Stimulated activated CD4-positive, alpha-beta T cell treated with anti-CD3 and anti-CD28 coated beads, Interleukin-4, amount 100 ng/mL, for 1 hour (primary cell): ENCODE data around the gene ALS2CL.
"Not testable (repeated sequence)": the region's sequence is repeated elsewhere in the genome, so short reads cannot be mapped to it uniquely, and the experiment has no call there.

Experiments used
- DNase-seq: peaks from one replicate; pipeline ENCODE4 v3.0.0-alpha.2; 2020

Gene ALS2CL, protein sequence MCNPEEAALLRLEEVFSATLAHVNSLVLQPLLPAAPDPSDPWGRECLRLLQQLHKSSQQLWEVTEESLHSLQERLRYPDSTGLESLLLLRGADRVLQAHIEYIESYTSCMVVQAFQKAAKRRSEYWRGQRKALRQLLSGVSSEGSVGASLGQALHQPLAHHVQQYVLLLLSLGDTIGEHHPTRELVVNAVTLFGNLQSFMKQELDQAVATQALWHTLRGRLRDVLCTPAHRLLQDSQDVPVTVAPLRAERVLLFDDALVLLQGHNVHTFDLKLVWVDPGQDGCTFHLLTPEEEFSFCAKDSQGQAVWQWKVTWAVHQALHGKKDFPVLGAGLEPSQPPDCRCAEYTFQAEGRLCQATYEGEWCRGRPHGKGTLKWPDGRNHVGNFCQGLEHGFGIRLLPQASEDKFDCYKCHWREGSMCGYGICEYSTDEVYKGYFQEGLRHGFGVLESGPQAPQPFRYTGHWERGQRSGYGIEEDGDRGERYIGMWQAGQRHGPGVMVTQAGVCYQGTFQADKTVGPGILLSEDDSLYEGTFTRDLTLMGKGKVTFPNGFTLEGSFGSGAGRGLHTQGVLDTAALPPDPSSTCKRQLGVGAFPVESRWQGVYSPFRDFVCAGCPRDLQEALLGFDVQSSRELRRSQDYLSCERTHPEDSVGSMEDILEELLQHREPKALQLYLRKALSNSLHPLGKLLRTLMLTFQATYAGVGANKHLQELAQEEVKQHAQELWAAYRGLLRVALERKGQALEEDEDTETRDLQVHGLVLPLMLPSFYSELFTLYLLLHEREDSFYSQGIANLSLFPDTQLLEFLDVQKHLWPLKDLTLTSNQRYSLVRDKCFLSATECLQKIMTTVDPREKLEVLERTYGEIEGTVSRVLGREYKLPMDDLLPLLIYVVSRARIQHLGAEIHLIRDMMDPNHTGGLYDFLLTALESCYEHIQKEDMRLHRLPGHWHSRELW

DNA sequence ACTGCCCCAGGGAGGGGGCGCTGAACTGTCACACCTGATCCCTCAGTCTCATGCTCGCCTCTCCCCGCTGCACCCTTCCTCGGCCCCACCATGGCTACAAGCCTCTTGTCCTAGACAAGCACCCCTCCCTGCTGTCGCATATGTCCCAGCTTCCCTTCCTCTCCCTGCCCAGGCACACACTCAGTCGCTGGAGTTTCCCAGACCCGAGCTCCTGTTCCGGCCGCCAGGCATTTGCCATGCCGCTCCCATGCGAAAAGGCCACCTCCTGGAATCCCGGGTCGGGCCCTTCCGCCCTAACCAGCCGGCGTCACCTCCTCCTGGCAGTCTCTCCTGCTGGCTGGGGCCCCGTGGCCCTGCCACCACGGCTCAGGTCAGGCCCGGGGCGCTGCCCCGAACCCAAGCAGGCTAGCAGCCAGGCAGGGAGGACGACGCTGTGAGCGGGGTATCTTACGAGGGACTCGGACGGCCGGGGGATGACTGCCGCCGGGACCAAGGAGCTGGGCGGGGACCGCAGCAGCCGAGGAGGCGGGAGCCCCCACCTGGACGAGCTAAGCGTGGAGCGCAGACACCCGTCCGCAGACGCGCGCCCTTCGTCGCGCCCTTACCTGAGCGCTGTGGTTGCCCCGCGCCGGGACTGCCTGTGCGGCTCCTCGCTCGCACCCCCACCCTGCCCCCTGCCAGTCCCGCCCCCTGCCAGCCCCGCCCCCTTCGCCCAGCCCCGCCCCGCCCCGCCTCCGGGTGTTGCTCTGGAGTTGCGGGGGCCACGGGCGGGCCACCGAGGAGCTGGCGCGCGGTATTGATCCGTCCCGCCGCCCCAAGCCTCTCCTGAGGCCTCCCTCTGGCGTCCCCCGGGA lies at the start of gene ALS2CL:
Gene ALS2CL, minus strand, starts transcription at position 642 of the 854 bp plus-strand sequence. CDS start 4,239 bp downstream, outside the sequence.
- DNase-seq, result peak; percentile 69

DNA sequence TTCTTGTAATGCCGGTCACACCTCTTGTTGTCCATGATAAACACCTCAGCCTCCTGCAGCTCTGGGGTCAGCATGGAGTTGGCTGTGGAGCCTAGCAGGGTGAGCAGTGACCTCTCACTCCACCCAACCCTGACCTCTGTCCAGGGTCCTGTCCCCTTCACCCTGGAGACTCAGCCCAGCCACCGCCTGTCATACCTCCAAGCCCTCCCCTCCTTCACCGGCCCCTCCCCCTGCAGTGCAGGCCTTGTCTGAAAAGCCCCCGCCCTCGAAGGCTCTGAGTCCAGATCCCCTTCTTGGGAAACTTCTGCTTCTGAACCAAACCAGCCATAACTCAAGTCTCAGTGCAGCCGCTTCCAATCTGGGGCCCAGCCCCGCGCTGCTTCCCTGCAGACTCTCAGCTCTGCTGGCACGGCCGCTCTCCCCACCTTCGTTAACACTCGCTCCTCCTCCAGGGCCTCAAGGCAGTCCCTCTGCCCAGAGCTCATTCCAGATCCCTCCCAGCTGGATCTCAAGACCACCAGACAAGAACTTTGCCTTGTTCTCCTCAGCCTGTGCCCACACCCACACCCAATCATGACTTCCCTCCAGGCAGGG lies 49.6 kb upstream of the ALS2CL start:
- no peak for DNase-seq

DNA sequence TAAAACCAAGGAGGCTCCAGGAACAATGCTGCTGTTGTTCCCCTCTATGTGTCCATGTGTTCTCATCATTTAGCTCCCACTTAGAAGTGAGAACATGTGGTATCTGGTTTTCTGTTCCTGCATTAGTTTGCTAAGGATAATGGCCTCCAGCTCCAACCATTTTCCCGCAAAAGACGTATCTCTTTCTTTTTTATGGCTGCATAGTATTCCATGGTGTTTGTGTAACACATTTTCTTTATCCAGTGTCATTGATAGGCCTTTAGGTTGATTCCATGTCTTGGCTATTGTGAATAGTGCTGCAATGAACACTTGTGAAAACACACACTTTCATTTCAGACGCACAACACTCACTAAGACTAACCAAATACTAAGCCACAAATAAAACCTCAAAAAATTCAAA lies 46.1 kb upstream of the ALS2CL start:
- DNase-seq, result not testable (repeated sequence)

DNA sequence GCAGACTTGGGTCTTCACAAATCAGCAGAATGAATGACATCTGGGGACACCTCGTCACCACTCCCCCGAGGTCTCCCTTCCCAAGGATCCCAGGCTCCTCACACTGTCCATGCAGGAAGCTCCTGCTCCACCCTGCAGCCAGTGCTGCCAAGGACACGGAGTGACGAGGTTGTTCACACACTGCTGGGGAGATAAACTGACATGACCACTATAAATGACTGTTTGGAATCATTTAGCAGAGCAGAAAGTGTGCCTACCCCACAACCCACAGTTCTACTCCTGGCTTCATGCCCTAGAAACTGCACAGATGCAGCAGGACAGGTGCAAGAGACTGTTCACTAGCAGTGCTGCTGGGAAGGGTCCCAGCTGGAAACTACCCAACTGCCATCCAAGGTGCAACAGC lies 43.9 kb upstream of the ALS2CL start:
- no peak for DNase-seq

DNA sequence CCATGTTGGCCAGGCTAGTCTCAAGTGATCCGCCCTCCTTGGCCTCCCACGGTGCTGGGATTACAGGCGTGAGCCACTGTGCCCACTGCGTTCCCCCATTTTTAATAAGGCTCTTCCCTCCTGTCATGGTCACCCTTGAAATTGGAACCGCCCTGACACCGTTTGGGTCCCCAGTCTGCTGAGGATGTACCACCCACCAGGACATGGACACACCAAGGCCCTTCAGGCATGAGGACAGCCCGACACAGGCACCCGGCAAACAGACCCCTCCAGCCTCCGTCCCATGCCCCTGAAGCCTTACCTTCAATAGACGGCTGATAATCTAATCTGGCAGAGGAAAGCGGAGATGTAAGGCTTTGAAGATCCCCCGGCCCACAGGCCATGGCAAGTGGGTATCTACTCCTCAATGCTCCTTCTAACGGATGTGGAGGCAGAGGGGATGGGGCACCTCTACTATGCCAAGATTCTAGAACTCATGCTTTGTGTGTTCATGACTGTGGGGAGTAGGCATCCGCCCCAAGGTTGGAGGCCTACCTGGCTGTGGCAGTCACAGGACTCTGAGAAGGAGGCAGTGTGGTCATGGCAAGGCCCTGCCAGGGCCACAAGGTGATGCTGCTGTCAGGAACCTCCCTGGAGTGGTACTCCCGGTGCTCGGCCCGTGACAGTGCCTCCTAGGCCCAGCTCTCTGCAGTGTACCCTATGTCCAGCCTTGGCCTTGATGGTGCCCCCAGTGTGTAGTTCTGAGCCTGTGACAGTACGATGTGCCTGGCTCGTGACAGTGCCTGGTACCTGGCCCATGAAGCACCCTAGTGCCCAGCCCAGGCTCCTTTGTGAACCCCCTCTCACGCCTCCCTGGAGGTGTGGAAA lies 42.8 kb upstream of the ALS2CL start:
- DNase-seq, result no peak

DNA sequence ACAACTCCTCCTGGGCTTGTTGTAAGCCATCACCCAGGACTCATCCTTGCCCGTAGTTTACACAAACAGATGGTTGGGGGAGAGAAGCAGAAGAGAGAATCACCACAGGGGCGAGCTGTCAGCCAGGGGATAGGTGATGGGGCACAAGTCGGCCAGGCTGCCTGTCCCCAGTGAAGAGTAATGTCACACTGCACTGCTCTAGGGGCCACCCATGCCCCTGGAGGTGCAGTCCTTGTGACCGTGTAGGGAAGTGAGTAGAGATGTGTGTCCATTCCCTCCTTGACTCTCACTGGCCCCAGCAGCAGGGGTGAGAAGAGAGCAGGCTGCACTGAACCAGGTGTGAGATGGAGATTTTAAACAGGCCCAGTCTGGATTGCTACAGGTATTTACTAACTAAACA lies 41.3 kb upstream of the ALS2CL start:
- DNase-seq, result no peak

DNA sequence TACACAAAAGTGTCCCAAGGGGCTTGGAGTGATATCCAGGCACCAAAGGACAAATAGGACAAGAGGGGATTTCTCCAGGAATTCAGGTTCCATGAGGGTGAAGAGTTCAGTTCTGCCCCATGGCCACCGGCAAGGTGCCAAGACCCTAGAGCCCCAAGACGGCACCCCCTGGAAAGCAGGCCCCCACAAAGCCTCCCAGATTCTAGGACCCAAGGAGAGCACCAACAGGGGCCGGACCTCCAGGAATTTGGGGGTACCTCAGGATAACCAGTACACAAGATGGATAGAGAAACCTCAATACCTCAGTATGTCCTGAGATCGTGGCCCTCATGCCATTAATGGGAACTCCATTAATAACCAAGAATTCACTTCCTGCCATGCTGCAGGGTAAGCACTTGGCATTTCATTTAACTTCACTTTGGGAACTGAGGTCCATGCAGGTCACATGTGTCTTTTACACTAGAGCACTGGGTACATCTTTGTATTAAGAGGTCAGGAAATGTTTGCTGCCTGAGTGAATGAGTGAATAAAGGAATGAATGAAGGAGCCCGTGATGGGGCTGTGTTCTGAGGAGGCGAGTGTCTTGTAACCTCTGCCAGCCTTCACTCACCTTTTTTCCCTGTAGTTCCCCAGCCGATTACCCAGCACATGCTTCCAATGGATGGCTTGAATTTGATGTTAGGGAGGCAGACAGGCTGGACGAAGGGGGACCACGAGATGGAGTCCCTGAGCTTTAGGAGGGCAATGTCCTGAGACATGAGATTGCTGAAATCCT lies 39.7 kb upstream of the ALS2CL start:
- no peak for DNase-seq

DNA sequence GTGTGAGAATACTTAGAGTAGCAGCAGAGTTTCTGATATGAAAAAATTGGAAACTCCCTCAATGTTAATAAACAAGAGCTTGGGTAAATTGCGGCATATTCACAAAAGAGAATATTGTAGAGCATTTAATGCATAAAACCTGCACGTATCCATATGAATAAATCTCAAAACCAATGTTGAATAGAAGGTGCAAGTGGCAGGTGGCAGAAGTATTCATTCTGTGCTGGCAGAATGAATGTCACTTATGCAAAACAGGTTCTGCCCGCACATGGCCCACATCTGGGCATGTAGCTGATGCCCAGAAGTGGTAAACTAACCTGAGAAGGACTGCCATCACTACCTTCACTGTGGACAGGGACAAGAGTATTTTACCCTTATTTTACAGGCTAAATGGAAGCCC lies 38.3 kb upstream of the ALS2CL start:
- no peak for DNase-seq

DNA sequence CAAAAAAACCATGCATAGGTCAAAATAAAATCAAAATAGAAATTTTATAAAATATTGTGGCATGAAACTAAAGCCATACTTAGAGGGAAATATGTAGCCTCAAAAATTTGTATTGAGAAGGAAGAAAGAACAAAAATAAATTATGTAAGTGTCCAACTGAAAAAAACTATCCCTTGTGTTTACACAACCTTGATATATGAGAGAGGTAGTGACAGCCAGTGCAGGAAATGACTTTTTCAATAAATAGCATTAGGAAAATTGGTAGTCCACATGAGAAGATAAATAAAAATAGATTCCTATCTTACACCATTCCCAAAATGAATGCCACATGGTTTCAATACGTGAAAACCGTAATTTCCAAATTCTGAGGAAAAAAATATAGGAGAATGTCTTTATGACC lies 37.3 kb upstream of the ALS2CL start:
- no peak for DNase-seq

DNA sequence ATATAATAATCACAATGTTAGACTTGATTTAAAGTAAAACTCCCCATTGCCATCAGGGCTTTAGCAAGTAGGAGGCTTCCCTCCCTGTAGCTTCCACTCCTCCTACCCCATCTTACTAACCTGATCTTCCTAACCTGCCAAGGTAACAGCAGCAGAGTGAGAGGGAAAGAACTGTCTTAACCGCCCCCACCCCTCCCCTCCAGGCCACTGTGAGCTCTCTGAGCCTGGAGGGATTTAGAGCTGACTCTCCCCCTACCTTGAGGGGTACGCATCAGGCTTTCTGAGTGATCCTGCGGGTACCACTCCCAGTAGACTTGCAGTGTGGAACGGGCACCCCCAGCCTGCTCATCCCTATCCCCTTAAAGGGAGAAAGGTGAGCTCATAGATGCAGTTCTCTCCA lies 35.6 kb upstream of the ALS2CL start:
- DNase-seq, result no peak

DNA sequence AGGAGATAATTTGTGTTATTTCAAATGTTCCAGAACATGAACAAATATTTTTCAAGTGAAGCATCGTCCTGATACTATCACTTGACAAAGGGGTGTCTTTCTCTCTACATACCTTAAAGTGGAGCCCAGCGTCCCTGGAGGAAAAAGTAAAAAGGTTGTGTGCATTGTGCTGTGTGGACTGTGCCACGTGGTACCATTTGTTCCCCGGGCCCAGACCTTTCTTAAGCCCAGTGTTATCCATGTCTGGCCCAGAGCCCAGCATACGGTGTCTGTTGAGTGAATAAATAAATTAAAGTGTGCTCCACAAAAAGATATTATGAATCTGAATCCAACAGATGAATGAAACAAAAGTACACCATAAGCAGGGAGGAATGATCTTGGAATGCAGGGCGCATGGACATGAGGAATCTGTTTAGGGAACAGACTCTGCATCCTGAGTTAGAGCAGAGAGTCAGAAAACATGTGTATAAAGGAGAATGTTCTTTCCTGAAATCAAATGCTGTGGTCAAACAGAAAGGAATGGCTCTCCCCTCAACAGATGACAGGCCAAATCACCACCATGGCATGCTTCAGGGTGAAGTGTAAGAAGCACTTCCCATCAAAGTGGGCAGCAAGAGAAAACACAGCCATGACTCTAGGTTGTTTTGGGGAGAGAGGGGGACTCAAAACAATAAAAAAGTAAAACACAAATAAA lies 32.3 kb upstream of the ALS2CL start:
- DNase-seq, result no peak

DNA sequence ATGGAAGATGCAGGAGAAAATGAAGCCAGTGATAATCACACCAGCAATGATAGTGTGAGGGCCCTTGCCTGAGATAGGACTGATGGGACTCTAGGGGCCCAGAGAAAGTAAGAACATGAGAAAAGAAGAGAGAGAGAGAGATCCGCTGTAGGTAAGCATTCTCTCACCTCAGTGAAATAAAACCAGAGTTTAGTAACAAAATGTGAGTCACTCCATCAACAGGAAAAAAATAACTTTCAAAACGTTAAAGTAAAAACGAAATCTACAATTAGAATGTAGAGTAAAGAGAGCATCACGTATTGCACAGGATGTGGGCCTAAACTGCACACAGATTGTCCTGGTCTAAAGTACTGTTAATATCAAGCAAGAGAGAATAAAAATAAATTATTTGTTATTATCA lies 30.9 kb upstream of the ALS2CL start:
- no peak for DNase-seq

DNA sequence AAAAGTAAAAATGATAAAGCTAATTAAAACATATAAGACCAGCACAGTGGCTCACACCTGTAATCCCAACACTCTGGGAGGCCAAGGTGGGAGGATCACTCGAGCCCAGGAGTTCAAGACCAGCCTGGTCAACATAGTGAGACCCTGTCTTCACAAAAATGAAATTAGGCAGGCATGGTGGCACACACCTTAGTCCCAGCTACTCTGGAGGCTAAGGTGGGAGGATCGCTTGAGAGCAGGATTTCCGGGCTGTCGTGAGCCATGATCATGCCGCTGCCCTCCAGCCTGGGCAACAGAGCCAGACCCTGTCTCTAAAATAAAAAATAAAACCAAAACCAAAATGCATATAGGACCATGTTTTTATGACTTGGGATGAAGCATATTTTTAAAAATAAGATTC lies 29.0 kb upstream of the ALS2CL start:
- no peak for DNase-seq

DNA sequence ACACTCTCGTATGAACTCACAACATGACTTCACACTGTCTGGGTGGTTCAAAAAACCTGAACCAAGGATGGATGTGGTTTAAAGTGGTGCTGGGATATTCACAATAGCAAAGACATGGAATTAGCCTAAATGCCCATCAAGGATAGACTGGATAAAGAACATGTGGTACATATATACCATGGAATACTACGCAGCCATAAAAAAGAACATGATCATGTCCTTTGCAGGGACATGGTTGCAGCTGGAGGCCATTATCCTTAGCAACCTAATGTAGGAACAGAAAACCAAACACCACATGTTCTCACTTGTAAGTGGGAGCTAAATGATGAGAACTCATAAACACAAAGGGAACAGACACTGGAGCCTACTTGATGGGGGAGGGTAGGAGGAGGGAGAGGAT lies 27.5 kb upstream of the ALS2CL start:
- no peak for DNase-seq

DNA sequence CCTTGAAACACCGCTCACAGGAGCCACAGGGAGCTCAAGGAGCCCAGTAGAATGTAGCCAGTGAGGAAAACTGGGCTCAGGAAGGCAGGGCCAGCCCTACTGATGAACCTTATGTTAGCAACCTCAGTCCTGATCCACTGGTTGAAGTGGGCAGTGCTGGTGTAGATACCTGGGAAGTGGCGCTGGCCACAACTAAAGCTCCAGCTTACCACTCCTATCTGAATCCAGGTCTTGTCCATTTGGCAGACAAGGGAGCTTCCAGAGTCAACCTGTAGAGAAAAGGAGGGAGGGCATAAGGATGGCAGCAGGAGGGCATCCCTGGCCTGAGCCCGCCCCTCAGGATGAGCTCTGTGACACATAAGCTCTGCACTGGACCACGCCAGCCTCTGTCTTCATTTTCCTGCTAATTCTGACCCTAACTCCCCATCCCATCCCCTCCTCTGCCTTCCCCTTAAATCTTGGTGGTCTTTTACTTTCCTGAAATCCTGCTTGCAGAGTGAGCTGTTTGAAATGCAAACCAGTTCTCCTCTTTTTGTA lies 26.3 kb upstream of the ALS2CL start:
- no peak for DNase-seq

DNA sequence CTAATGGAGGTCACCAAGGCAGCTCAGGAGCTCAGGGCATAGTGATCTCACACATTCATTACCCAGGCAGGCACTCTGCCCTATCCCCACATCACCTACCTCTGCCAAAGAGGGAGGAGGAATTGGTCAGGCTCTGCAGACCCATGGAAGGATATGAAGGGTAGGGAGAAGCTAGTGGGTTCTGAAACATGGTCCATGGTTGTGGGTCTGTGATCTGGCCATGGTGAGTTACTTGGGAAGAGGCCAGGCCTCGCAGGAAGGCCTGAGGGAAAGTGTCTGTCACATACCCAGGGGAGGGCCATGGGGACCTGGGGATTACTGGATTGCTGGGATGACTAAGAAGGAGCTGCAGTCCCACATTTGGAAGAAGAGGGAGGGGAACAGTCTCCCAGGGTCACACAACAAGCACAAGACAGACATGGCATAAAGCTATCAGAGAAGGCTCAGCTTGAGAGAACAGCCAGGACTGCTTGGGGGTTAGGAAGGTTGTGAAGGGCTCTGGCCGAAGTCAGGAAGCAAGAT lies 25.6 kb upstream of the ALS2CL start:
- no peak for DNase-seq

DNA sequence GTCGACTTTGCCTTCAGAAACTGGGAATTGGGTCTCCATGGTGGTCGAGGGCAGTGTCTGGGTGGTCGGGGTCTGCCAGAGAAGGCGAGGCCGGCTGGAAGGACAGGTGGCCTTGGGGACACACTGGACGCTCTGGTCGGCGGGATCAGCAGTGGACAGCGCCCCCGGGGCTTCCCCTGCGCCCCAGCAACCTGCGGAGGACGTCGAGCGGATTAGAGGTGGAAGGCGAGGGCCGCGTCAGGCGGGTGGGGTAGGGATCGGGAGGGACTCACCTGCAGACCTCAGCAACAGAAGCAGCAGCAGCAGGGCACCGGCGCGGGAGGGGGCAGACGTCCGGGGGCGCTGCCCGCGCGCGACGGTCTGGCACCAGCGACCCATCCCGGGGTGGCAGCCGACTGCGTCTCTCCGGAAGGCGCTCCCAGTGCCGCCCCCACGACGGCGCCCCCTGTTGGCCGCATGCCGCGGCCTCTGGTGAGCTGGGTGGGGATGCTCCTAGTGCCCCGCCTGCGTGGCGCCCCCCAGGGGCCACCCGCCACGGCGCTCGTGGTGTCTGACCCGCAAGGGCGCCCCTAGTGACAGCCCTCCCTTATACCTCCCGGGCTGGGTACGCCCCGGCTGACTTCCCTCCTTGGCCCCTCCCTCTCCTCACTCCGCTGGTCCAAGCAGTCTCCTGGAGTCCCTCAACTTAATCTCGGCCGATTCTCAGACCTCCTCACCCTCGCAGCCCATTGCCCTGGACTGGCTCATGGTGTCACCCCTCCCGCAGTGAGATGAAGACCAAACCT lies 24.2 kb upstream of the ALS2CL start, which contains the start of gene PRSS50:
Gene PRSS50, minus strand, starts transcription at position 423 of the 785 bp plus-strand sequence. Its CDS starts 45 bp downstream, at position 378.
- peak; percentile 36 for DNase-seq
